ENCODE measurements around the gene MRPL58.
"Not testable (repeated sequence)": the region's sequence is repeated elsewhere in the genome, so short reads cannot be mapped to it uniquely, and the experiment has no call there.

The MRPL58 gene

DNA sequence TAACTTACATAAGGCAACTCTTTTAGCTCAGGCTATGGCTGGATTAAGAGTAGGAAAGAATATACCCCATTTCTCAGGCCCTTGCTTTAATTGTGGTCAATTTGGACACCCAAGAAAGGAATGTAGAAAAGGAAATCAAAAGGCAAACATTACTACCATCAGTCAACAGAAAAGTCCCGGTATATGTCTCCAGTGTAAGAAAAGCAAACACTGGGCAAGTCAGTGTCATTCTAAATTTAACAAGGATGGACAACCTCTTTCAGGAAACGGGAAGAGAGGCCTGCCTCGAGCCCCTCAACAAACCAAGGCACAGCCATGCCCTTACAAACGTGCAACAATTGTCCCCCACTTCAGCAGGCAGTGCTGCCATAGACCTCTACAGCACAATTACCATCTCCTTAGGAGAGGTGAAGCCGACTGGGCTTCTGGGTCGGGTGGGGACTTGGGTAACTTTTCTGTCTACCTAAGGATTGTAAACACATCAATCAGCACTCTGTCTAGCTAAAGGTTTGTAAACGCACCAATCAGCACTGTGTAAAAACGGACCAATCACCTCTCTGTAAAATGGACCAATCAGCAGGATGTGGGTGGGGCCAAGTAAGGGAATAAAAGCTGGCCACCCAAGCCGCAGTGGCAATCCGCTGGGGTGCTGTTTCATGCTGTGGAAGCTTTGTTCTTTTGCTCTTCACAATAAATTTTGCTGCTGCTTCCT, 12.4 kb downstream of the MRPL58 start:
- H3K9me3 Mint-ChIP-seq, result peaks cover 34% of the 10 kb centered on the region
- no peak overlapping the region for H3K4me3 Mint-ChIP-seq
- DNase-seq, result no peak
- no peak overlapping the region for H3K27ac Mint-ChIP-seq
- TF ChIP-seq, protein P1, sequence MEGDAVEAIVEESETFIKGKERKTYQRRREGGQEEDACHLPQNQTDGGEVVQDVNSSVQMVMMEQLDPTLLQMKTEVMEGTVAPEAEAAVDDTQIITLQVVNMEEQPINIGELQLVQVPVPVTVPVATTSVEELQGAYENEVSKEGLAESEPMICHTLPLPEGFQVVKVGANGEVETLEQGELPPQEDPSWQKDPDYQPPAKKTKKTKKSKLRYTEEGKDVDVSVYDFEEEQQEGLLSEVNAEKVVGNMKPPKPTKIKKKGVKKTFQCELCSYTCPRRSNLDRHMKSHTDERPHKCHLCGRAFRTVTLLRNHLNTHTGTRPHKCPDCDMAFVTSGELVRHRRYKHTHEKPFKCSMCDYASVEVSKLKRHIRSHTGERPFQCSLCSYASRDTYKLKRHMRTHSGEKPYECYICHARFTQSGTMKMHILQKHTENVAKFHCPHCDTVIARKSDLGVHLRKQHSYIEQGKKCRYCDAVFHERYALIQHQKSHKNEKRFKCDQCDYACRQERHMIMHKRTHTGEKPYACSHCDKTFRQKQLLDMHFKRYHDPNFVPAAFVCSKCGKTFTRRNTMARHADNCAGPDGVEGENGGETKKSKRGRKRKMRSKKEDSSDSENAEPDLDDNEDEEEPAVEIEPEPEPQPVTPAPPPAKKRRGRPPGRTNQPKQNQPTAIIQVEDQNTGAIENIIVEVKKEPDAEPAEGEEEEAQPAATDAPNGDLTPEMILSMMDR (IDR thresholded peaks at IDR 0.05), result no peak
- H3K36me3 Mint-ChIP-seq (ENCODE audit: low read depth), result peaks cover 43% of the 10 kb centered on the region
- peaks cover 12% of the 10 kb centered on the region for H3K27me3 Mint-ChIP-seq (ENCODE audit: low read depth, poor library complexity)
- no peaks in the 10 kb centered on the region for H3K4me1 Mint-ChIP-seq

DNA sequence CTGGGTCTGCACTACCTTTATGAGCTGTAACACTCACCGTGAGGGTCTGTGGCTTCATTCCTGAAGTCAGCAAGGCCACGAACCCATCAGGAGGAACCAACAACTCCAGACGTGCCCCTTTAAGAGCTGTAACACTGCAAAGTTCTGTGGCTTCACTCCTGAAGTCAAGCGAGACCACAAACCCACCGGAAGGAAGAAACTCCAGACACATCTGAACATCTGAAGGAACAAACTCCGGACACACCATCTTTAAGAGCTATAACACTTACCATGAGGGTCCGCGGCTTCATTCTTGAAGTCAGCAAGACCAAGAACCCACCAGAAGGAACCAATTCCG, 12.9 kb downstream of the MRPL58 start:
- Mint-ChIP-seq H3K9me3 (peaks cover 39% of the 10 kb centered on the region), H3K27me3 (ENCODE audit: low read depth, poor library complexity) (peaks cover 12% of the 10 kb centered on the region), H3K36me3 (ENCODE audit: low read depth) (peaks cover 42% of the 10 kb centered on the region)
- not testable (repeated sequence) for H3K4me1 Mint-ChIP-seq, DNase-seq, H3K27ac Mint-ChIP-seq, H3K4me3 Mint-ChIP-seq

GRCh38 chr17:75026650-75027049, 14.2 kb downstream of the MRPL58 start:
- peaks cover 29% of the 10 kb centered on the region for H3K36me3 Mint-ChIP-seq (ENCODE audit: low read depth)
- H3K27me3 Mint-ChIP-seq (ENCODE audit: low read depth, poor library complexity), result peaks cover 12% of the 10 kb centered on the region
- H3K9me3 Mint-ChIP-seq, result peaks cover 50% of the 10 kb centered on the region
- H3K4me1 Mint-ChIP-seq, H3K4me3 Mint-ChIP-seq, DNase-seq, H3K27ac Mint-ChIP-seq: not testable (repeated sequence)

DNA sequence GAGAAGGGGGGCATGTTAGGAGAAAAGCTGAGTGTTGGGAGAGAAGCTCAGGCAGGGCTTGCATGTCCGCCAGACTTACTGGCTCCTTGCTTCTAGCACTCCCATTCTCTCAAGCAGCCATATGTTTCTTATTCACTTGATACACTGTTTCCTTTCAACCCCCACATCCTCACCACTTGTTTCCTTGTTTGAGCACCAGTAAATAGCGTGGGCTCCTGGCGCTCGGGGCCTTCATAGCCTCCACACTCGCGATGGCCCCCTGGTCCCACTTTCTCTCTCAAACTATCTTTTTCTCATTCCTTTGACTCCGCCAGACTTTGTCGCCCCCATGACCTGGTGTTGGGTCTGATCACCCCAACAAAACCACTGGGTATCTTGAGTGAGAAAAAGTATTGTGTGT, 17.7 kb downstream of the MRPL58 start:
- peaks cover 59% of the 10 kb centered on the region for H3K9me3 Mint-ChIP-seq
- H3K27ac Mint-ChIP-seq, result no peak overlapping the region
- peaks cover 31% of the 10 kb centered on the region for H3K27me3 Mint-ChIP-seq (ENCODE audit: low read depth, poor library complexity)
- peaks cover 5% of the 10 kb centered on the region for H3K36me3 Mint-ChIP-seq (ENCODE audit: low read depth)
- DNase-seq, result no peak
- H3K4me1 Mint-ChIP-seq, result peaks cover 12% of the 10 kb centered on the region
- no peak overlapping the region for H3K4me3 Mint-ChIP-seq
- TF ChIP-seq, protein P1 (IDR thresholded peaks at IDR 0.05), result no peak

DNA sequence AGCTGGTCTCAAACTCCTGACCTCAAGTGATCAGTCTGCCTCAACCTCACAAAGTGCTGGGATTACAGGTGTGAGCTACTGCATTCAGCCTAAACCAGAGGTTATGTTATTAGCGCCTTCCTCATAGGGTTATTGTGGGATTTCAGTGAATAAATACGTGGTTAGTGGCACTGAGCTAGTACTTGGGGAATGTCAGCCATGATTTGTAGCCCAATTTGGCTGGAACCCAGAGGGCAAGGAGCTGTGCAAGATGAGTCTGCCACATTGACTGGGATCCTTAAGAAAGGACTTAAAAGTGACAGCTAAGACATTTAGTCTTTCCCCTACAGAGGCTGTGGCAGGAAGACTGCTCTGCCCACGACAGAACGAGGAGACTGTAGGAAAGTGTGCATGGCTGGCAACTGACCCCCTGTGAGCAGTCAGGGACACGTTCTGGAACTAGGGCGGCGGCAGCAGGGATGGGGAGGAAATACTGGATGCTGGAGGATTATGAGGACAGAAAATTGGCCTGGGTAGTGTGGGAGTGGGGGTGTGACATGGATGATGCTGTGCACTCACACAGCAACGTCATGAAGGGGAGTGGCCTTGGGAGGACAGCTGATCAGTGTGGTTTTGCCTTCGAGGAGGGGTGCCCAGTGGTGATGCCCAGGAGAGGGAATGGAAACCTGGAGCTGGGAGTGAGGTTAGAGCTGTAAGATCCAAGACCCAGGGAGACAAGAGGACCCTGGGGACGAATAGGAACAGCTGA, 19.7 kb downstream of the MRPL58 start:
- peak; percentile 27 for DNase-seq
- Mint-ChIP-seq H3K9me3 (peaks cover 45% of the 10 kb centered on the region), H3K27me3 (ENCODE audit: low read depth, poor library complexity) (peaks cover 33% of the 10 kb centered on the region), H3K4me3 (peak overlapping the region; percentile 88), H3K4me1 (peaks cover 18% of the 10 kb centered on the region), H3K36me3 (ENCODE audit: low read depth) (no peaks in the 10 kb centered on the region), H3K27ac (no peak overlapping the region)
- TF ChIP-seq, protein P1 (IDR thresholded peaks at IDR 0.05), result no peak

DNA sequence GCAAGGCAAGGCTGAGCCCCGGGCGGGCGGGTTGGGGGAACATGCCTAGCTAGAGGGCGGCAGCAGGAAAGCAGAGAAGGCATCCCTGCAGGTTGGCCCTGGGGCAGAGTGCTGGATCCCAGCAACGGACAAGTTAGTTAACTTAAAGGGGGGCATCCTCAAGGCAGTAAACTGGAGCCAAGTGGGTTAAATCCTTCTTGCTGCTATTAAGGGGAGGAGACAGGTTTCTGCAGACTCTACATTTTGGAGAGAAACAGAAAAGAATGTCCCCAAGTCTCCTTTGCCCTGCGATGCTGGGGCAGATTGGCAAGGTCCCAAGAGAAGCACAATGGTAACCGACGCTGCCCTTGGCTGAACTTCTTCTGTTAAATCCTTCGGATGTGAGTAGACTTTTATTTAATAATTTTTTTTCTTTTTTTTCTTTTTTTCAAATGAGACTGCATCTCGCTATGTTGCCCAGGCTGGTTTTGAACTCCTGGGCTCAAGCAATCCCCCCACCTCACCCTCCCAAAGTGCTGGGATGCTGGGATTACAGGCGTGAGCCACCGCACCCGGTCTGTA, 20.3 kb downstream of the MRPL58 start:
- H3K4me1 Mint-ChIP-seq, result peaks cover 18% of the 10 kb centered on the region
- TF ChIP-seq, protein P1 (IDR thresholded peaks at IDR 0.05), result no peak
- H3K27ac Mint-ChIP-seq, result no peak overlapping the region
- peak overlapping the region; percentile 88 for H3K4me3 Mint-ChIP-seq
- no peak for DNase-seq
- peaks cover 33% of the 10 kb centered on the region for H3K27me3 Mint-ChIP-seq (ENCODE audit: low read depth, poor library complexity)
- no peaks in the 10 kb centered on the region for H3K36me3 Mint-ChIP-seq (ENCODE audit: low read depth)
- H3K9me3 Mint-ChIP-seq, result peaks cover 40% of the 10 kb centered on the region

Measured in nephron progenitor cell (in vitro differentiated cells).